22Rv1 (cell line): ENCODE measurements around the gene ZCCHC4.

Source experiments
- H3K27ac ChIP-seq: fragments of 450-650 bp; 2 replicates; pipeline ENCODE4 v1.5.1; 2017
- CTCF ChIP-seq: fragments of 450-650 bp; IDR thresholded peaks from 2 replicates; pipeline ENCODE4 v1.5.1; 2017; ENCODE audit warnings: mild to moderate bottlenecking
- ZFX ChIP-seq: fragments of 450-650 bp; IDR thresholded peaks from 2 replicates; pipeline ENCODE4 v1.6.1; 2017; ENCODE audit warnings: antibody characterized with exemption, borderline replicate concordance

The ZCCHC4 gene

GRCh38 chr4:25413261-25413660 is 100.7 kb downstream of the ZCCHC4 start:
- TF ChIP-seq ZFX (no peak), CTCF (no peak)
- no peak overlapping the region for H3K27ac ChIP-seq

GRCh38 chr4:25417014-25417413 is 104.4 kb downstream of the ZCCHC4 start:
- no peak for TF ChIP-seq CTCF
- no peak for TF ChIP-seq ZFX
- no peak overlapping the region for H3K27ac ChIP-seq
